HG02588 (cell line): ENCODE results near the gene DEPDC5.
"Not testable (repeated sequence)": the region's sequence is repeated elsewhere in the genome, so short reads cannot be mapped to it uniquely, and the experiment has no call there.

Source experiments
- ATAC-seq: cut with Tn5 transposase; IDR thresholded peaks from one replicate; pipeline ENCODE4 v1.9.1; 2021; ENCODE audit warnings: mild to moderate bottlenecking, moderate library complexity; ENCODE audit not compliant: unreplicated experiment

Gene DEPDC5

GRCh38 chr22:31748490-31748889 lies 5.3 kb upstream of the DEPDC5 start:
- ATAC-seq, result no peak

- ATAC-seq, result peak; percentile 53
These were observed 4.0 kb upstream of the DEPDC5 start, which contains the start of gene PRR14L for GRCh38 chr22:31749636-31750364. Gene PRR14L, minus strand, starts transcription at chr22:31750132. Its CDS starts 11,272 bp downstream, at chr22:31738860.

GRCh38 chr22:31750365-31751284 lies 3.2 kb upstream of the DEPDC5 start:
- no peak for ATAC-seq

- no peak for ATAC-seq
These were observed 1.5 kb upstream of the DEPDC5 start for GRCh38 chr22:31752096-31752847.

GRCh38 chr22:31753005-31753633 lies 700 bp upstream of the DEPDC5 start:
- ATAC-seq, result peak; percentile 7

- ATAC-seq, result no peak
These were observed 994 bp downstream of the DEPDC5 start for GRCh38 chr22:31754813-31755212.

- ATAC-seq, result no peak
These were observed 3.4 kb downstream of the DEPDC5 start for GRCh38 chr22:31757265-31757664.

- not testable (repeated sequence) for ATAC-seq
These were observed 5.0 kb downstream of the DEPDC5 start for GRCh38 chr22:31758860-31759259.

GRCh38 chr22:31764785-31765184 lies 11.0 kb downstream of the DEPDC5 start:
- no peak for ATAC-seq

GRCh38 chr22:31768422-31769059 lies 14.7 kb downstream of the DEPDC5 start:
- no peak for ATAC-seq

GRCh38 chr22:31773416-31773815 lies 19.6 kb downstream of the DEPDC5 start:
- no peak for ATAC-seq

GRCh38 chr22:31776231-31776630 lies 22.4 kb downstream of the DEPDC5 start:
- ATAC-seq, result no peak

GRCh38 chr22:31789803-31790202 lies 36.0 kb downstream of the DEPDC5 start:
- ATAC-seq, result no peak

- ATAC-seq, result no peak
These were observed 36.4 kb downstream of the DEPDC5 start for GRCh38 chr22:31790240-31790639.

- not testable (repeated sequence) for ATAC-seq
These were observed 45.5 kb downstream of the DEPDC5 start for GRCh38 chr22:31799358-31799757.

- ATAC-seq, result no peak
These were observed 46.2 kb downstream of the DEPDC5 start for GRCh38 chr22:31800065-31800464.

GRCh38 chr22:31800861-31801260 lies 47.0 kb downstream of the DEPDC5 start:
- not testable (repeated sequence) for ATAC-seq

- ATAC-seq, result no peak
These were observed 48.8 kb downstream of the DEPDC5 start for GRCh38 chr22:31802575-31802974.

GRCh38 chr22:31806751-31807150 lies 52.9 kb downstream of the DEPDC5 start:
- ATAC-seq, result no peak

GRCh38 chr22:31812977-31813605 lies 59.3 kb downstream of the DEPDC5 start:
- ATAC-seq, result no peak
